ENCODE data around the gene HIVEP3. TPM values are rescaled to one million over a fixed set of nuclear protein-coding genes. Genes with fewer than 3 reads are reported as not detected.
"Not testable (repeated sequence)": the region's sequence is repeated elsewhere in the genome, so short reads cannot be mapped to it uniquely, and the experiment has no call there.

Gene HIVEP3
- total RNA-seq, 1 donor from 2014 or later: 11.0 TPM

DNA sequence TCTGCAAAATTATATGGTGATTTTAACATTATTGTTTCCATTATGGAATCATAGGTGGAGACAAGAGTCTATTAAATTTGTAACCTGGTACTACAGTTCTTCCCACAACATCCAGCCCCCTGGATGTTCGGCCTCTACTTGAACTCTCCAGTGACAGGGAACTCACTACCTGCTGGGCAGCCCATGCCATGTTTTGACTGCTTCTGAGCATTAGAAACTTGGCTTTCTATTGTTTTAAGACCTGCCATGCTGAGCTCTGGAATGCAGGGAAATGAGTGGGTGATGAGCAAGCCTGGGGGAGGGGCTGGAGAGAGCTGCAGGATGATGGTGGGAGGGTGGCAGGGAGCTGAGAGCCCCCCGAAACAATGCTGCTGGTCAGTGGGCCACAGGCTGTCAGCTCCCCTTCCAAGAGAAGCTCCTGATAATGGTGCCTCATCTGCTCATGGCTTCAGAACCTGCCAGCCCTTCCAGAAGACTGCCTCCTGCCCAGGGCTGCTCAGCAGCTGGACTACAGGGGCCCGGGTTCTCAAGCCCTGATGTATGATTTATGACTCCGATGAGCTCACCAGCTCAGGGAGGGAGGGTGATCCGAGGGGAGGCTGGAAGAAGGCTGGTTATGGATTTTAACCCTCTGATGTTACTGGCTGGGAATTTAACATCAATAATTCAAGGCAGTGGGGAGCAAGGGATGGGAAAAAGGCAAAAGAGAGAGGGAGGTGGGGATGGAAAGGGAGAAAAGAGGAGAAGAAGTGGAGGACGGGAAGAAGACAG lies 205.0 kb downstream of the HIVEP3 start:
- intact Hi-C loops (cut with DNase I): no loop called here
- DNase-seq (ENCODE audit: low spot score) (no peak), ATAC-seq (no peak)

DNA sequence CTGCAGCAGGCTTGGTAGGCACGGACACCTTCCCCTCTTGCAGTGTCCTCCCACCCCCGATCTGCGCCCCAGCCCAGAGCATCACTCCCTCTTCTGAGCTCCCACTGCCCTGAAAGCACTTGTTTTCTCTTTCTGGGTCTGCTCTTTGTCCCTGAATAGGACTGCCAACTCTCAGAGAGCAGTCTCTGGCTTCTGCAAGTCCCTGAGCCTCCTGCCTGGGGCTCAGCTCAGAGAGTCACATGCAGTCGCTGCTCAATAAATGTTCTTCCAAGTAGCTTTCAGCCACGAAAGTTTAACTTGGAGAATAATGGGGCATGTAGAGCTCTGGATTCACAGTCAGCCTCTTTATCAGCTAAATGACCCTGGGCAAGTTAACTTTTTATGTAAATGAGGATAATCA lies 205.6 kb downstream of the HIVEP3 start:
- intact Hi-C loops (cut with DNase I): no loop called here
- ATAC-seq (no peak), DNase-seq (ENCODE audit: low spot score) (no peak)

DNA sequence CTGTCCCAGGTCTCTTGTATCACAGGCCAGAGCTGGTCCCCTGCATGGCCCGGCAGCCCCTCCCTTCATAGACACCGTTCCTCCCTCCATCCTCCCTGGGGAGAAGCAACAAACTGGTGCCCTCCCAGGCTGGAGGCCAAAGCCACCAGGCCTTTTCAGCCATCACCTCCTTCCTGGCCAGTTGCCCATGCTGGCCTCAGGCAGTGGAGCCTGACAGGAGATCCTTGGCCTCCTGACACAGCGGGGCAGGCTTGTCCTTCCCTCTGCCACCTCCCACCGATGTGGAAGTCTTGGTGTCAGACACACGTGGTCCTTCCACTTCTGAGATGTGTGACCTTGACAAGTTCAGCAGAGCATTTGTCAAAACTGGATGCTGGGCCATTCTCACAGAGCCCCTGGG lies 206.0 kb downstream of the HIVEP3 start:
- intact Hi-C loops (cut with DNase I): no loop called here
- DNase-seq (ENCODE audit: low spot score): no peak
- ATAC-seq: no peak

DNA sequence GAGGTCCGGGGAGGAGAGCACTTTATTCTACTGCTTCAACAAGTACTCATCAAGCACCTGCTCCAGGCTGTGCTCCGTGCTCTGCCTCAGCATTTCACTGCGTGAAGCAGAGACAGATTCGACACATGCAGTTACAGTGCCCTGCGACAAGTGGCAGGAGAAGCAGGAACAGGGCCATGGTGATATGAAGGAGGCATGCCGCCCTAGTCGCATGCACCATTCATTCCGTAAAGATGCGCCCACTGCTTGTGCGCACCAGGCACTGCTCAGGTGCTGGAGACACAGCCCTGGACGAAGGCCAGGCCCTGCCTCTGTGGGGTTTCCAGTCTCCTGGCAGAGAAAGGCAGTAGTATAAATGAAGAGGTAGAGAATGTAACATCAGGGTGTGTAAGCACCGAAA lies 206.6 kb downstream of the HIVEP3 start:
- DNase-seq (ENCODE audit: low spot score) (no peak), ATAC-seq (no peak)
- intact Hi-C loops (cut with DNase I): no loop called here

DNA sequence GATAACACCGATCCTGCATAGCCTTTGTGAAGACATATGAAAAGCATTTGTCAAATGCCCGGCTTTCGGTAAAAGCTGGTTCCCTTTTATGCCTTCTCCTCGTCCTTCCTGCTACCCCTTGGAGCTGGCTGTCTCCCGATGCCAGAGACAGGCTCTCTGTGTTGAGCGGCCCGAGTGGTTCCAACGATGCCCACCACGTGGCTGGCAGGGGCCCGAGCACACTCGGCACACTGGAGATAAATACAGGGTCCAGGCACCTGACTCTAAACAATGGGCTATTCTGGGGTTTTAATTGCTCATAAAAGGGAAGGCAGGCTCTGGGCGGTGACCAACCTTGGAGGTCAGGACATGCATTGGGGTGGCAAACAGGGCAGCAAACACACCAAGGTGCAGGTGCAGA lies 207.1 kb downstream of the HIVEP3 start:
- intact Hi-C loops (cut with DNase I): no loop called here
- DNase-seq (ENCODE audit: low spot score) (no peak), ATAC-seq (no peak)

DNA sequence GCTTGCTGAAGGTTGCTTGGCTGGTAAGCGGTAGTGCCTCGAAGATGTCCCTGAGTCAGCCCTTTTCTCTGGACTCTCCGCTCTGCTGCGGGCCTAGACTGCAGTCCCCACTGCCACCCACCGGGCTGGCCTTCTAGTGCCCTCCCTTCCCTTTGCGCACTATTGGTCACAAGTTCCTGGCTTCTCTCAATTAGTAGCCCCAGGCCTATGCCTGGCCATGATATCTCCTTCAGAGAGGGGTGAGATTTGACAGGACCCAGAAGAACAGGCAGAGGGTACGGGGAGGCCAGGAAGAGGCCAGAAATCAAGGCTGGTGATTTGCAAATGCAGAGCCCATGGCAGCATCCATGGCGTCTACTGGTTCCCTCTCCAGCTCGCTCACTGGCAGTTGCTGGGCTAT lies 207.7 kb downstream of the HIVEP3 start:
- ATAC-seq (no peak), DNase-seq (ENCODE audit: low spot score) (no peak)
- intact Hi-C loops (cut with DNase I): no loop called here

DNA sequence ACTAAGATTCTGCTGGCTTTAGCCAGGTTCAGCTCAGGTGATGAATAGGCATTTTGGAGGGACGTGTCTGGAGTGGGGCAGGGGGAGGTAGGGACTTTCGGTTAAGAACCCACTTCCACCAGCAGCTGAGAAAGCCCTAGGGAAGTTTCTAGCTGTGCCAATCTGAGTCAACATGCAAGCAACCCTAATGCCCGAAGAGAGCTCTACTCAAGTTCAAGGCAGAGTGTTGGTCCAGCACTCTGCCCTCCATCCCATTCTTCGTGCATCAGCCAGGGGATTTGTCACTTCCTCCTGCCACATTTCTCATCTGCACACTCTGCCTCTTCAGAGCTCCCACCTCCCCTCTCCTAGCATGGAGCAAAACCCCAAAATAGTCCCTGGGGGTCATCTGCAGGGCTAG lies 208.8 kb downstream of the HIVEP3 start:
- intact Hi-C loops (cut with DNase I): no loop called here
- DNase-seq (ENCODE audit: low spot score) (no peak), ATAC-seq (no peak)

DNA sequence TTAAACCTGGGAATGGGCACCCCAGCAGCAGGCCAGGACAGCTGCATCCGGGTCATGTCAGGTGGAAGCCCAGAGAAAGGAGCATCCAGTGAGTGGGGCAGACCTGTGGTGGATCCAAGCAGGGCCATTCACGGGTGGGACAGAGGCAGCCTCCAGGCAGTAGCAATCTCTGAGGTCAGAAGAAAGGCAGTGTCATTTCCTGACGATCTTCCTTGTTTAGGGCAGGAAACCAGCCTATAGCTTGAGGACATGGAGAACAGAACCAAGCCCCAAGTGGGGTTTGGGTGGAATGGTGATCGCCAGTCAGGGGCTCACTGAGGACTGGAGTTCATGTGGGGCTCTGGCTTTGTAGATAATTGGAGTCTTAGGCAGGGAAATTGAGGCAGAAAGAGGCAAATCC lies 209.4 kb downstream of the HIVEP3 start:
- intact Hi-C loops (cut with DNase I): no loop called here
- DNase-seq (ENCODE audit: low spot score): no peak
- ATAC-seq: no peak

DNA sequence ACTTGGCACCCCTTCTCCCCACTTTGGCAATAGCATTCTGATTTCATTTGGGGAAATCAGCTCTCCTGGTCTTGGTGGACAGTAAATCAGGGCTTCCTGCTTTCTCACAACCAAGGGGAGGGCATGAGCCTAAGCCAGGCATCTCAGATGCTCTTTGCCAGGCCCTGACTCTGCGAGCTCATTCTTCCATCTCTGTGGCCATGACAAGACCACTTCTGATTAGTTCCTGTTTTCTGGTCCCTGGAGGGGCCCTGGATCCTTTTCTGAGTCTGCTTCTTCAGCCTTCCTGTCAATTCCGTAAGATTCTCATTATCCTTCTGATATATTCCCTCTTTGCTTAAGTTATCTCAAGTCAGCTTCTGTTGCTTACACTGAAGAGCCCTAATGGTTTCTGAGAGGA lies 210.4 kb downstream of the HIVEP3 start:
- no peak for ATAC-seq
- DNase-seq (ENCODE audit: low spot score): no peak
- intact Hi-C loops (cut with DNase I): no loop called here

DNA sequence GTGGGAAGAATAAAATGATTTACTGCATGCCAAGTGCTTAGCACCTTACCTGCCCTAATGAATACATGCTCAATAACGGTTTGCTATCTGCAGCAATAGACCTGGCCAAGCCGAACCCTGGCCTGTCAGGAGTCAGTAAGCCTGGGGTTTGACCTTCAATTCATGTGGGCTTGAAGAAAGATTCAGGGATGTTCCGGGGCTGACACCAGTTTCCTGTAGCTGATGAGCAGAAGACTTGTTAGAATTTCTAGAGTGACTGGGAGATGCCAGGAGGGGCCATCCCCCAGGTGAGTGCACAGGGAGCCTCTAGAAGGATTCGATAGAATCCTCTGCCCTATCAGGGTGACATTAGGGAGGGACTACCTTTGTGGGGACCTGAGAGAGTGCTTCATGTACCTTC lies 210.9 kb downstream of the HIVEP3 start:
- ATAC-seq (no peak), DNase-seq (ENCODE audit: low spot score) (no peak)
- intact Hi-C loops (cut with DNase I): no loop called here

DNA sequence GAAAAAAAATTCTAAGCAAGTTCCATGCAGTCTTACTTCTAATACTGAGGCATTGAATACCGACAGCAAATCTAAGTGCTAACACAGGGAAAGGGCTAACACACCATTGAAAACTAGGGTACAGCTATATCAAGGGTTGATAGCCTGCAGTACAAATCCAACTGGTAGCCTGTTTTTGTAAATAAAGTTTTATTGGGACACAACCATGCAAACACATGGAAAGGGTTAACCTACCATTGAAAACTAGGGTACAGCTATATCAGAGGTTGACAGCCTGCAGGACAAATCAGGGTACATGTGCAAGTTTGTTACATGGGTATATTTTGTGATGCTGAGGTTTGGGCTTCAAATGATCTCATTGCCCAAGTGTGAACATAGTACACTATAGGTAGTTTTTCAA lies 212.9 kb downstream of the HIVEP3 start:
- intact Hi-C loops (cut with DNase I): no loop called here
- DNase-seq (ENCODE audit: low spot score) (no peak), ATAC-seq (no peak)

DNA sequence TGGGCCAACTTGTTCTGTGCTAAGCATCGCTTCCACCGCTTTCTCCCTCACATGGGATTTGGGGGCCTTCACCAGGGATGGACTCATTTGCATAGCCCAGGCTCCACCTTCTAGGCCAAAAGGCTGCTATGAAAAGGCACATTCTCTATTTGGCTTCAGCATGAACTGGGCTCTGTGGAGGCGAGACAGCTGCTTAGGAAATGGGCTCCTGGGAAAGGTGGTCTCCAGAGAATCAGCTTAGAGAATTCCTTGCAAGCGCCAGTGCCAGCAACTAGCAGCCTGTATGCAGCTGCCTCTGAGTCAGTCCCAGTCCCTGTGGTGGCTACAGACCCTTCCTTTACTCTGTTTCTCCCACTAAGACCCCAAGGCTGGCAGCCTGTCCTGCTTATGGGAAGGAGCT lies 214.5 kb downstream of the HIVEP3 start:
- intact Hi-C loops (cut with DNase I): no loop called here
- ATAC-seq (no peak), DNase-seq (ENCODE audit: low spot score) (no peak)

DNA sequence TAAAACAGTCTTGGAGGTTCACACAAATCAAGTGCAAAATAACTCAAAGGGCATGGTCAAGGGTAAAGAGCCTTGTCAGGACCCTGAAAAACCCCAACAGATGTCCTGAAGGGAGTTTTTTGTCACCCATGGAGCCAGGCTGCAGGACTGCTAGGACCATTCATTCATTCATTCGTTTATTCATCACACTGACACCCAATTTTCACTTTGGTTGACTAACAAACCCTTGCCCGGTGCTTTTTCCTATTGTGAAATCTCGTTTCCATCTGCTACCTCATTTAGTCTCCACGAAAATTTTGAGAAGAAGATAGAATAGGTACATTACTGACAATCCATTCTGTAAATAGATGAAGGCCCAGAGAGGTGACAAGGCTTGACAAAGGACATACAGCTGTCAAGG lies 216.0 kb downstream of the HIVEP3 start:
- intact Hi-C loops (cut with DNase I): no loop called here
- ATAC-seq (no peak), DNase-seq (ENCODE audit: low spot score) (no peak)

DNA sequence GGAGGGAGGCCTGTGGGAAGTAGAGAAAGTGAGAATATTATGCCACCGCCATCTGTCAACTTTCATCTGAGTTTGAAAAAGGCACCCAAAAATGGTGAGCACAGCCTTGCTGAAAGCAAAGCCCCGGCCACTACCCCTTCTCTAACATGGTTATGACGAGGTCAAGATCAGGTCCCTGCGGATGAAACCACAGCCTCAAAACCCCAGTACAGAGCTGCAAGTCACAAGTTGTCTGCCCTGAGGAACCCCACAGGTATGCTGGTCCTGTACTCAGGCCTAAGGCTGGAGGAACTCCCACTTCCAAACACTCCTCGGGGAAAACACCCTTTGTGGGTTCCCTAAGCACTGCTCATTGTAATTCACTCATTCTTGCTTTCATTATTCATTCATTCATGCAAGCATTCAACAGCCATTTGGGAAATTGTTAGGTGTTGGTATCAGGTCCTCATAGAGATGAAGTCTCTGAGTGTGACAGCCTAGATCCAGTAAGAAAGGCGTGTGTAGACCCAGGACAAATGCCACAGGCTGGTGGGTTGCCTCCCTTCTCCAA lies 217.7 kb downstream of the HIVEP3 start:
- no peak for ATAC-seq
- DNase-seq (ENCODE audit: low spot score): no peak
- intact Hi-C loops (cut with DNase I): no loop called here

DNA sequence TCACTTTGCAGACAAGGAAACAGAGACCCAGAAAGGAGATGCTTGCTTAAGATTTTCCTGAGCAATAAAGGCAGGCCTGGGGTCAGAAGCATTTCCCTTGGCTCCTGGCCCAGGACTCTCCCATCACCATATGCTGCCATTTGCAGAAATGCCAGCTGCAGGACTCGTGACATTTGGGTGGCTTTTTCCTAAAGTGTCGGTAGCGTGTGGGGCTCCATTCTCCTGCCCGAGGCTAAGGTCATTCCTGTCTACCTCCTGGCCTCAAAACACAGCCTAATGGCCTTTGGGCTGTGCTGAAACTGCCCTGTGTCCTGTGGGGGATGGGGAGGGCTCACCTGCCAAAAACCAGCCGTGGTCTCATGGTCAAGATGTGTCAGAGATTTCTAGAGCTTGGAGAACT lies 218.1 kb downstream of the HIVEP3 start:
- ATAC-seq (no peak), DNase-seq (ENCODE audit: low spot score) (no peak)
- intact Hi-C loops (cut with DNase I): no loop called here

DNA sequence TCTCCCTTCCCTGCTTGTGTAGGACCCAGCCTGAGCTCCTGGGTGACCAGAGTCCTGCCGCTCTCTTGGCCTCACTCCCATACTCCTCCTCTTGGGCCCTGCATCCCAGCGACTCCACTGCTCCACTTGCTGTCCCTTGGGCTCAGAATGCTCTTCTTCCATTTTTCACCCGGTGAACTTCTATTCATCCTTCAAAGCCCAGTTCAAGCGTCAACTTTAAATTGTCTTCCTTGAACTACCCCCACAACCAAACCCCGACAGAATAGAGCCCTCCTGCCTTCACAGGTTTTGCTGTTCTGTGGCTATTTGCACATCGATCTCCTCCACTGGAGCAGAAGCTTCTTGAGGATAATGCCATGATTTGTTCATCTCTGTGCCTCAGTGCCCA lies 218.9 kb downstream of the HIVEP3 start:
- intact Hi-C loops (cut with DNase I): no loop called here
- ATAC-seq (no peak), DNase-seq (ENCODE audit: low spot score) (no peak)

DNA sequence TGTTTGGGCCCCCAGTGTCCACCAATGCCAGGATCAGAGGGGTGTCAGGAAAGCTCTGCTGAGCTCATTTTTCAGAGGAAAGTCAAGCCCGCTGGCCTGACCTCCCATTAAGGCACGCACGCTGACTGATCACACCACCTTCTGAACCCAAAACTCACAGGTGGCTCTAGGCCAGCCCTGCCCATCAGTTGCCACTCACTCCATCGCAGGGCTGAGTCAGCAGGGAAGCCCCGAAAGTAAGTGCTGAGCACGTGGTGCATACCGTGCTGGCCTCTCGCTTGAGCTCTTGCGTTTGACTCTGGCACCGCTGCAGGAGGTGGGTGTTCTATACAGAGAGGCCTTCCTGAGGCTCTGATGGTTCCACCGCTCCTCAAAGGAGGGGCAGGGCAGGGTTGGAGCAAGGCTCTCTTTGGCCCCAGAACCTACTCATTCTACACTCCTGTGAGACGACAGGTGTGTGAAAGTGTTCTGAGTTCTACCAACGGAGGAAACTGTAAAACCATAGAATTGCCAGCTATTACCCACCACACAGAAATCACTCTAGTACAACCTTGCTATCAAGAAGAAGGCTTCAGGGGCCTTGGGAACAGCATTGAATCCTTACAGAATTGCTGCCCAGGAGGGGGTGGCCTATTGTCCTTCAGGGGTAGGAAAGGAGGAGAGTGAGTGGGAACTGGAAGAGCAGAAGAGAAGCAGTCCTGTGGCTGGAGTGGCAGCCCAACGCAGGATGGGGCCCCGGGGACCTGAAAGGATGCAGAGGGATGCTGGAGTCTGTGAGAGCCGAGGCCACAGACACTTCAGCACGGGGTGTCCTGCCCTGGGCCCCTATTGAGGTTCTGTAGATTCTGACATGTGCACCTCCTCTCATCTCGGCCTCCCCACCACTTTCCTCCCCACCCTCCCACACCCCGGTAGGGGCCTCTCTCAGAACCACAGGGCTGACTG lies 219.5 kb downstream of the HIVEP3 start:
- no peak for ATAC-seq
- intact Hi-C loops (cut with DNase I): no loop called here
- no peak for DNase-seq (ENCODE audit: low spot score)

DNA sequence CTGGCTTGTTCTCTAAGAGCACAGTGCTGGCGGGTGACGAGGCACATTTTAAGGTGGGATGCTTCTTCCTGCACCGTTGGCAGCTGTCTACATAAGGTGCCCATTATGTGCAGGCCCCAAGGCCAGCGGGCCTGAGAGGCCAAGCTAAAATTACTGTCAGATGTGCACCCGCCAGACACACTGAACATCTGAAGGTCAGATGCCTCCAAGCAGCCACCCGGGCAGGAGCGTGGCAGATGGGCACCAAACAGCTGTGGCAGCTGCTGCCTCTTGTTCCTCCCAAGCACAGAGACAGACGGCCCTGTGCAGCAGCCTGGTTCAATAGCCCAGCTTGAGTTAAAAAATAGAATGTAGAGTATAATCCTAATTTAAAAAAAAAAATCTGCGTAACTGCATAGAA lies 222.3 kb downstream of the HIVEP3 start:
- DNase-seq (ENCODE audit: low spot score) (peak; percentile 33), ATAC-seq (no peak)
- intact Hi-C loops (cut with DNase I): no loop called here

DNA sequence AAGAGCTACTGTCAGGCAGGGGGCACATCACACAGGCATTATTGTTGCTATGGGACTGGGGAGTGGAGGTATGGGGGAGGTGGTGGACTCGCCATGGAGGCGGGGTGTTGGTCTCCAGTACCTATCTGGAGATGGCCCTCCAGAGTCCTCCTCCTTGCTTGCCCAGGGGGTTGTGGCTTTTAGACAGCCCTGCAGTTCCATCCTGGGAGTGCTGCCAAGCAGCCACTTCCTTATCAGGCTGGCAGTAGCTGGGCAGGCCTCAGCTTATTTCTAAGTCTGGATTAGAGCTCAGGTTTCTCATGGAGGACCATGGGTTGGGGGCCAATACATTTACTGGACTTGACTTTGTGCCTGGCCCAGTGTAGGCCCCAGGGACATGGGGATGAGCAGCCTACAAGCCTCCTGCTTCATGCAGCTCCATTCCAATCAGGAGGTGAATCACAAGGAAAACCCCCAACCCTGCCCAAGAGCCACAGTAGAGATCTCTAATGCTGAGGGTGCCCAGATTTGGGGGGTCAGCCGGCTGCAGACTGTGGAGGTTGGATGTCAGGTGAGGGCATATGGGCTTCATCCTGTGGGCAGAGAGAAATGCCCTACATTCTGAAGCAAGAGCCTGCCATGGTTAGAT lies 223.5 kb downstream of the HIVEP3 start:
- intact Hi-C loops (cut with DNase I): no loop called here
- peak; percentile 56 for ATAC-seq

DNA sequence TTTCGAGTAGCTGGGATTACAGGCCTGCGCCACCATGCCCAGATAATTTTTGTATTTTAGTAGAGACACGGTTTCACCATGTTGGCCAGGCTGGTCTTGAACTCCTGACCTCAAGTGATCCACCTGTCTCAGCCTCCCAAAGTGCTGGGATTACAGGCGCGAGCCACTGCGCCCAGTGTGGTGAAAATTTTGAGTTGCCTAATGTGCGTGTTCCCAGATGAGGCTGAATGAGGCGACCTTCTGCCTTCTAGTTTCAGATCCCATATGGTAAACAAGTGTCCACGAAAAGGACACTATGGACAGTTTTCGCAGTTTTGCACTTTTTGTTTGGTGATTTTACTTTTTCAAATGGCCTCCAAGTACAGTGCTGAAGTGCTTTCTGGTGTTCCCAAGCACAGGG lies 226.8 kb downstream of the HIVEP3 start:
- ATAC-seq; intact Hi-C loops (cut with DNase I); DNase-seq (ENCODE audit: low spot score): not testable (repeated sequence)

More for the DNA sequence above, 223.5 kb downstream of the HIVEP3 start:
- no peak for DNase-seq (ENCODE audit: low spot score)

All from sciatic nerve (tissue), 2 donors.